Measurements from ENCODE around the gene GLTPD2. TPM values are rescaled to one million over a fixed set of nuclear protein-coding genes. Genes with fewer than 3 reads are reported as not detected.
A peak's percentile ranks its signal among the peaks of the same experiment; 100 is the strongest.

Gene GLTPD2
- total RNA-seq, 1 experiment from 2014 or later = not detected

- H3K9ac ChIP-seq (ENCODE audit: extremely low read depth, insufficient read length, low read length) = no peak overlapping the region
- no peak overlapping the region for H2BK20ac ChIP-seq (ENCODE audit: low read depth, low read length, poor library complexity, severe bottlenecking)
- H3K4me2 ChIP-seq (ENCODE audit: insufficient read depth, insufficient read length, low read length) = no peak overlapping the region
- H3K18ac ChIP-seq (ENCODE audit: insufficient read length, low read depth, low read length) = no peak overlapping the region
- H3K4ac ChIP-seq (ENCODE audit: low read depth, low read length) = no peak overlapping the region
- no peaks in the 10 kb centered on the region for H3K79me1 ChIP-seq (ENCODE audit: insufficient read depth, low read depth, low read length, poor library complexity, severe bottlenecking)
- Mint-ChIP-seq H3K27me3 (ENCODE audit: low read depth) (peaks cover 80% of the 10 kb centered on the region), H3K4me1 (peaks cover 25 to 27% of the 10 kb centered on the region in 2 experiments), H3K4me3 (peak overlapping the region in 1 of 2 experiments; percentile 53; a peak in 1 of 5 replicates), H3K27ac (no peak overlapping the region), H3K36me3 (ENCODE audit: insufficient read depth in 1 of 3, low read depth in 3 of 3) (peaks cover 0 to 3% (median 0%) of the 10 kb centered on the region in 3 experiments; a peak in 1 of 7 replicates), H3K9me3 (no peaks in the 10 kb centered on the region)
- no peak overlapping the region for H2BK120ac ChIP-seq (ENCODE audit: low read depth, low read length, poor library complexity, severe bottlenecking)
- H2BK15ac ChIP-seq (ENCODE audit: low read depth, low read length) = no peak overlapping the region
- no peak overlapping the region for H2BK12ac ChIP-seq (ENCODE audit: insufficient read length, low read depth, low read length)
- H4K20me1 ChIP-seq (ENCODE audit: control insufficient read depth, insufficient read depth, insufficient read length) = no peaks in the 10 kb centered on the region
- no peak for TF ChIP-seq CTCF (conservative IDR thresholded peaks at IDR 0.05)
- H3K56ac ChIP-seq (ENCODE audit: insufficient read length, low read depth, low read length) = no peak overlapping the region
- H2BK5ac ChIP-seq (ENCODE audit: insufficient read length, low read length) = no peak overlapping the region
- peaks cover 6% of the 10 kb centered on the region for H3K23me2 ChIP-seq (ENCODE audit: insufficient read length, low read depth, low read length, poor library complexity, severe bottlenecking)
- H3T11ph ChIP-seq (ENCODE audit: low read length) = no peak overlapping the region
- no CpG with 5 or more reads among the region's 9 CpGs for WGBS (ENCODE audit: extremely low coverage, insufficient read length, low lambda C conversion rate)
- DNase-seq = no peak
- H3K14ac ChIP-seq (ENCODE audit: insufficient read depth, low read length) = no peak overlapping the region
- H2AFZ ChIP-seq (ENCODE audit: low read length) = no peak overlapping the region
- H4K5ac ChIP-seq (ENCODE audit: insufficient read length, low read depth, low read length) = no peak overlapping the region
- no peak overlapping the region for H4K8ac ChIP-seq (replicated peaks; ENCODE audit: insufficient read length, low read depth, low read length)
- H3K79me2 ChIP-seq (ENCODE audit: insufficient read depth, low read length) = no peaks in the 10 kb centered on the region
- no peaks in the 10 kb centered on the region for H3K4me1 ChIP-seq (ENCODE audit: insufficient read depth, low read length)
- H3K9me3 ChIP-seq (ENCODE audit: control insufficient read depth, low read depth, low read length) = no peaks in the 10 kb centered on the region
- peaks cover 25% of the 10 kb centered on the region for H3K27me3 ChIP-seq (ENCODE audit: insufficient read depth, low read length)
- no peak overlapping the region for H4K91ac ChIP-seq (ENCODE audit: insufficient read length, low read depth, low read length)
- H2AK5ac ChIP-seq (ENCODE audit: insufficient read length, low read length) = no peak overlapping the region
- H3K27ac ChIP-seq (ENCODE audit: insufficient read length, low read depth, low read length) = no peak overlapping the region
- no peak overlapping the region for H3K23ac ChIP-seq (ENCODE audit: insufficient read length, low read depth, low read length)
These were observed 44.9 kb upstream of the GLTPD2 start for GRCh38 chr17:4743898-4744297.
